Measurements from ENCODE around the gene MROH9.
"Not testable (repeated sequence)": the region's sequence is repeated elsewhere in the genome, so short reads cannot be mapped to it uniquely, and the experiment has no call there.

Gene MROH9, protein sequence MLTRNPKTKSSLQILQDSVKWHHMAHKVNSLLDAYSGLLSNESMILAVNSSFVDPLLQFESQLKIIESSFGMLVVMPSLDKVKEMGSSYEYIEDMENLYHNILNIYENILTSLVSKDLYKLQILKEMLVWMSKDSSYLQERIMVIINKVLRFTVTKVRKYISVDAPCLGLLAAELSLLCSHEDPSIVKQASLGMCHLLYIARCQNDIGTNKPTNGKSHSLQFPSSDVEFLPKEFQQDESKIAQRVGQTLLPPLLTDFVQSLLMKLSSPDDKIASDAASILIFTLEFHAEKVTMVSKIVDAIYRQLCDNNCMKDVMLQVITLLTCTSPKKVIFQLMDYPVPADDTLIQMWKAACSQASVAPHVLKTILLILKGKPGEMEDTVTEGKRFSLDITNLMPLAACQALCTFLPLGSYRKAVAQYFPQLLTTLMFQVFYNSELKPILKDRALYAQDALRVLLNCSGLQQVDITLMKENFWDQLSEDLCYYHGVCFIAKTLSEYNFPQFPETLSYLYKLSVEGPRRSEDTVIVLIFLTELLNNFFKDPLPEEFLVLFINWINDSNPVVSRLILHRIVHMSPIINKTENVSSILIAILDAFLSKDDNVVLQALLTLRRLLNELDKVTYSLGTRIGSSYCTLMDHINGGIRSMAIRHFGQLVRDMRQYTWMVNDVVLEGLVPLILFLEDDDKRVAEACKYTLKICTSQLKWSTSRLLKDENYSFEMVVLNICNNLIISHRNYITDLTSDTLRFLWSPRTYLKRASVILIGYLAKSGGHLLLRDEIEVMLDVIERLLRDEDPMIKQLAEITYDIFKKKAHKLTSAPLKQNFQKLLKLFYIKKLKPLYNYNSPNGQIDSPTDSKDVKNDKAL

DNA sequence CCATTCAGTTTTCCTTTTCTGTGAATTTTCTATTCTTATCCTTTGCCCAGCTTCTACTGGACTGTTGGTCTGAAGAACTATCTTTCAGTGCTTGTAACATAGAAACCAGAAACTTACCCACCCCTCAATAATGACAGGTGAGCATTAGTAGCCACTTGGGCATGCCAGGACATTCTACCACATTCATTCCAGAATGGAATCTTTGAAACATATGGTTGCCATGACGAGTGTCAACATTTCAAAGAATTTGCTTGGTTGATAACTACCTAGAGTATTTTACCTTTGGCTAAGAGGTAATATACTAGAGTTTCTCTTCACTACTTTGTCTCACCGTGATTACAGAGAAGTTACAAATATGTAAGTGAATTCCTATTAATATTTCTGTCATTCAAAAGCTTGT lies at the start of gene MROH9:
TSS of gene MROH9 (plus strand) at position 304 of the 400 bp plus-strand sequence. CDS start 10,023 bp downstream, outside the sequence.
- DNase-seq, result no peak

DNA sequence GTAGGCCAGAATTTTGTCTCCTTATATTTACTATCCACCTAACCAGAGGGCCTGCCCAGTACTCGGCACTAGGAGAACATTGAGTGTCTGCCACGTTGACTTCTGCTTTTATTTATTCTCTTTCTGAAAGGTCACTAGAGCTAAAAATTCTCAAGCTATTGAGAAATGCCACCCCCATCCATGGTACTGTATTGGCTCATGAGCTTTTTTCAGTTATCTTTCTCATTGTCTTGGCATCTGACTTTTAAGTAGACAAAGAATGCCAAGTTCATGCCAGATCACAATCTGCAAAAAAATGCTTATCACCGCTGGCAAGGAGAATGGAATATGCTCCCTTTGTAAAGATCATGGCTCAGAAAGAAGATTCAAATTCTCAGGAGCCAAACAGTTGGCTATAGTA lies 49.8 kb upstream of the MROH9 start:
- no peak for DNase-seq

DNA sequence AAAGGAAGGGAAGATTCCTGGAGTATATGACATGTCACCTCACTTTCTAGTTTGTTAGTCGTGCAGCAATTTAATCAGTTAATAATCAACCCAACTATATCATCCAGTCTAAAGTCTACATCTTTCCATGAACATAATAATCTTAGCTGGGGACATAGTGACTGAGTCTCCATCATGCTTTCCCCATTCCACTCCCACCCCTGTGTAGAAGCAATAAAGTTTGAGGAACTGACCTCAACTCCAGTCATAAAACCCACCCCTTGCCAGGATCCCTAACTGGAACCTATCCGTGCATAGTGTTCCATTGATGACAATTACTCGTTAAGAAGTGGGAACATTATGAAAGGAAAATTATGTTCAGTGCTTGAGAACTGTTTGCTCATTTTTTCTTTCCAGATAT lies 48.9 kb upstream of the MROH9 start:
- no peak for DNase-seq

DNA sequence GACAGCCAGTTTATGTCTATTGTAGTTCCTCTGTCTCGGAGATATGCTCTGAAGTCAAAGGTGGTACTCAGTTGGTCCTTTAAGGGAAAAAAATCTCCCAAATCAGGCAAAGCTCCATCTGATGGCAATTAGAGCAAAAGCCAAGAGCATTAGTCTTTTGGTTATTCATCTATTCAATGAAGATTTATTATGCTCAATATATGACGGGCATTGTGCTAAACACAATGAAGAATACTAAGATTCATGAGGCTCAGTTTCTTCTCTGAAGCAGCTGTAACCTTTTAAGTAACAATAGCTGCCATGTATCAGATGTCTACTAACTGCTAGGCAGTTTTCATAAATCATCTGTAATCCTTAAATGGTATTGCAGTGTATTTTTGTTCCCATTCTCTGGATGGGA lies 47.6 kb upstream of the MROH9 start:
- DNase-seq, result no peak

DNA sequence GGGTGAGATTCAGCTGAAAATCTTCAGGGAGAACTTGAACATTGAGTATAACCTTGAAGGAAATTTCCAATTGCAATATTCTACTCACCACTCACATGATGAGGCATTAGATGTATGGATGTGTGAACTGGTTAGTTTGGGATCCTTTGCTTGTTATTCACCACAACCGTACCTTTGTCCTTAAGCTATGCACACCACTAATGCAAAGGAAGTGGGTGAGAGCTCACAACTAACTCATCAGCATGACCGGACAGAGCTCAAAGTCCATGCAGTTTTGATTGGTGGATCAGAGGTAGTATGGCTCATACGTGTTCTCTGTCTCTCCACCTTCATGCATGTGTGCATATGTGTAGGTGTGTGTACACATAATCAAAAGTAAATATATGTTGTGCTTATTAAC lies 43.5 kb upstream of the MROH9 start:
- DNase-seq, result no peak

DNA sequence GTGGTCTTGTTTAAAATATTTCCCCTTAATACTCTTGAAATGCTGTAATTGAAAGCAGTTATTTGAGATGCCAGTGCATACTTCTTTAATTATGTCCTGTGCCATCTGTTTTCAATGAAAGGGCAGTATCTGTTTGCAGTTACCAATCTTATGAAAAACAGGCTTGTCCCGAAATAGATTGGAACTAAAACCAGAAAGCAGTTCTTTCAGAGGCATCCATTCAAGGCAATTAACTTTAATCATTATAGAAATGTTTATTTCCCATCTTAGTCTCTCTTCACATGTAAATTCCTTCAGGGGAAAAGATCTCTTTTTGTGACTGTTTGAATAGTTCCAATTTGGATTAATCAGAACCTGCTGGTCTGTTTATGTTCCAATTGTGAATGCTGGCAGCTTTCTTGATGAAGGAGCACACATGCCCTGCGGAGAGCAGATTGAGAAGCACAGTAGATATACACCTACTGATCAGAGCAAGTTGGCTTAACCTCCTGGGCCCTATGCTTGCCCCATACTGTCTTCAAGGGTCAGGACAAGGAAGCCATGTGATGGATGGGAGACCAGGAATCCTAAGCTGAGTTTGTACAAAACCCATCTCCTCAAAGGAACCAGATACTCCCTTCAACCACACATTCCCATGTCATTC lies 41.6 kb upstream of the MROH9 start:
- no peak for DNase-seq

DNA sequence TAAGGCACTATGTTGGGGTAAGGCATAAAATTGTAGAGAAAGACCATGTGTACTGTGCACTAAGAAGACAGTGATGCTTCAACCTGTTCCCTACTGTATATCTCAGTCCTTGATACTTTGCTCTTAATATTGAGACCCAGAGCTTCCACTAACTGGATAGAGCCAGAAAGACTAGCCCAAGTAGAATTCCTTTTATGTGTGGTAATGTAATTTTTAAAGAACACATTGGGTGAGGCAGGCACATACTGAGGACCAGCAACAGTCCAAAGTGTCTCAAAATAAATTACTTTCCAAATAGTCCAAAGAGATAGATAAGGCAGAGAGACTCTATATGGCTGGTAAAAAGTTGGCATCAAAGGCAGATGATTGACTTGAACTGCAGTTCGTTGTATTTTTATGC lies 31.4 kb upstream of the MROH9 start:
- DNase-seq, result no peak

DNA sequence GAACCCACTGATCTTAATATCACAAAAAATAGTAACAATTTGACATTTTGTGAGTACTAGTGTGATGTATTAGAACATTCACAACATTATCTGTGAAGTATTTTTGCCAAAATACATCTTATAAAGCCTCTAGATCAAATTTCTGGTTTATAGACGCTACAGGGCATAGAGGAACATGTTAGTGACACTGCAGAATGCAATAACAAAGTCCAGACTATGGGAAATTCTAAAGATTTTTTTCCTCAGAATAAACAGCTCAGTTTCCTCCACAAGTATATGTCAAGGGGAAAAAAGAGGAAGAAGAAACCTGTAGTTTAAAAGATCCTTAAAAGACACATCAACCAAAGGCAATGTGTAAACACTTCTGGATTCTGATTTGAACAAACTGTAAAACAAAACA lies 26.4 kb upstream of the MROH9 start:
- no peak for DNase-seq

DNA sequence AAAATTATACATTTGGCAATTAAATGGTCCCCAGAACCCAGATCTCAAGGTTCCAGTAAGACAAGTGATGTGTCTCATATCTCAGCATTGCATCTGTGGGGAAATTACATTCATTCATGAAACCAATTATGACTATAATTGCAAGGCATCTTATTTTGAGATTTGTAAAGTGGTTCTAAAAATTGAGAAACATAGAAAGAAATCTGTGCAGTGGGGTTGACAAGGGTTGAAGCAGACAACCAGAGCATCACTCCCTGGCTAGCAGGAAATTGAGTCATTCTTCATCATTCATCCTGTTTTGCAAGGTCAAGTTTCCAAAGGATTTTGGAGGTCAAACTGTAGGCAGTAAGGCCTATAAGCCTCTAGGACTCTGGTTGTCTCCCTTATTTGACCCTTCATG lies 25.1 kb upstream of the MROH9 start:
- no peak for DNase-seq

DNA sequence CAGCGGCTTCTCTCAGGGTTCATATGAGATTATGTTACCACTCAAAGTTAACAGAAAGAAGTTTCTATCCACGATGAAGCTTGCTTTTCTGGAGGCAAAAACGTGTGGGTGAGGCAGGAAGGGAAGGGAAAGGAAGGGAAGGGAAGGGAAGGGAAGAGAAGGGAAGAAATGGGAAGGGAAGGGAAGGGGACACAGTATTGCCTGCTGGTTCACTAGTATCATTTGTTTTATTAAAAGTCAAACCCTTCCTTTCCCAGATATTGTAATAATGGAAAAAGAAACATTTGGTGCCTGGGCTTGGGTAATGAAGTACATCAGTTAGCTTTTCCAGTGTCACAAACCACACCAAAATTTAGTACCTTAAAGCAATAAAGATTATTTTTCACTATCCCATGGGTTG lies 18.0 kb upstream of the MROH9 start:
- no peak for DNase-seq

DNA sequence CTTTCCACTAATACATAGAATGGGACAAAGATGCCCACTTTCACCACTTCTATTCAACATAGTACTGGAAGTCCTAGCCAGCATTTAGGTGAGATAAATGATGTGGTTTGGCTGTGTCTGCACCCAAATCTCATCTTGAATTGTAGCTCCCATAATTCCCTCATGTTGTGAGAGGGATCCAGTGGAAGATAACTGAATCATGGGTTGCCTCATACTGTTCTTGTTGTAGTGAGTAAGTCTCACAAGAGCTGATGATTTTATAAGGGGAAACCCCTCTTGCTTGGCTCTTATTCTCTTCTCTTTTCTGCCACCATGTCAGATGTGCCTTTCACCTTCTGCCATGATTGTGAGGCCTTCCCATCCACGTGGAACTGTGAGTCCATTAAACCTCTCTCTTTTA lies 10.7 kb upstream of the MROH9 start:
- not testable (repeated sequence) for DNase-seq

DNA sequence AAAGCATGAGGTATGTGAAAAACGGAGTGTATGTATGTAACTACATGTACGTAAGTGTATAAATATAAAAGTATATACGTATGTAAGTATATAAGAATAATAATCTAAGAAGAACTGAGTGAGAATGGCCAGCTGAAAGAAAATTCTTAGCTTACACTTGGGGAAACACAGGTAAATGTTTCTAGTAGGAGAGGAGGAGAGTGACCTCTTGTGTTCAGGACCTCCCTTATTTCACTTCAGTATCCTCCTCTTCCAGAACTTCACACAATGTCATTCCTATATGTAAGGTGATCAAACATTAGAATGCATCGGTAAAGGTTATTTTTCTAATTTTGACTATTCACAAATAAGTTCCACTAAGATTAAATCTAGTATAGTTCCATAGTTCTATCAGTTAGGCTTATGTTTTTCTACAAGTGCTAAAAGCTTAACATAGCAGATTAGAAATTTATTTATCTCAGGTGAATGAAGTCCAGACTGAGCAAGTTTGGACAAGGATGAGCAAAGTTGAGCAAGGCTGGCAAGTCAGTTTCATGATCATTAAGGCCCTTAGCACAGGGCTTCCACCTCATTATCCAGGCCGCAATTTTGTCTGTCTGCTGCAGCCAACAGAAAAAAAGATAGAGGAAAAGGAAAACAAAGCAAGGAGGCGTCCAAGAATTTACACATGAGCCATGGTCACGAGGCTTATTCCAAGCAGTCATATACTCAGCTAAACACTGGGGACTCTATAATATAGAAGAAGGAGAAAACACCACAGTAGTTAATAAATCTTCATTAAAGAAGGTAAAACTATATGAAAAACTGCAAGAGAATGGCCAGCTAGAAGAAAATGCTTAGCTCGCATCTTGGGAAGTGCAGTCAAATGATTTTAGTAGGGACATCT lies 7.1 kb upstream of the MROH9 start:
- DNase-seq, result no peak

DNA sequence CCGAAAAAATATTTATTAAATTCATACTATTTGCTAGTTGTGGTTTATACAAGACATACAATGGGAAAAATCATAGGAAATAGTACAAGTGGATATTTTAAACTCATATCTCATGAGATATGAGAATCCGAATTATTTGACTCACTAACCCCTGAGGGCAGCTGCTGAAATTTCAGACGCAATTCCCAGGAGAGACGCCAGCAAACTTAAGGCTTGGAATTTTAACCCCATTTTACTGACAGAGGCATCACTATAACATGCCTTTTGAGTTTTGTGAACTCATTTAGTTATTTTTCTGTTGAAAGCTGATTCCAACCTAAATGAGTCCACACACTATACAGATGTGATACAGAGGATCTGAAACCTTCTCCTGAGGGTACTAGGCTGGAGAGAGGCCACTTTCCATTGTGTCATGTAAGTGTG lies 5.9 kb upstream of the MROH9 start:
- DNase-seq, result no peak

DNA sequence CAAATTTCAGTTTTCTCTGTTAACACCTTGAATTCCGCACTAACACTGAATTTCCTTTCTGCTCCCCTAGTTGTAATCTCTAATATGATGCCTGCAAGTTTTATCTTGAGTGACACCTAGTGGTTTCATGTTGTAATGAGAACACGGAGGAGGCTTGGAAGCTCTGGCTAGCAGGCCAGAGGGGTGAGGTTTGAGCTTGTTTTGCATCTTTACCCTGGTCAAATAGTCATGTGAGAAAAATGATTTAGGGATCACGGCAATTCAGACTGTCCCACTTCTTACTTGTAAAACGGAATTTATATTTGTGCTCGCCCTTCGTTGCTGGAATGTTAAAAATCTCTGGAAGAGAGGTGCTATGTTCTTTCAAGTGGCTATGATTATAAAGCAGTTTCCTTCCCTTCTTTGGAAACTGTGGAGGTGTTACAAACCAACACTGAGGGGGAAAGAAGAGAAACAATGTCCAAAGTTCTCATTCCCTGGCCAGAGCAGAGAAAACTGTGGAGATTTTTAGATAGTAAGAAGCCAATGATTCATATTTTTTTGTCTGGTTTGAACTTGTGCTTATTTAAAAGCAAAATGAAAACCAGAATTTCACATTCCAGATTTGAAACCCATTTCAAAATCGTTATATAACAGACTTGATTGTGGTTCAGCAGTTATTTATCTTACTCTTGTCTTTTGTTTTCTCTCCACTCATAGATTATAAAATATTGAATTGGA lies 5.3 kb upstream of the MROH9 start:
- peak; percentile 10 for DNase-seq

DNA sequence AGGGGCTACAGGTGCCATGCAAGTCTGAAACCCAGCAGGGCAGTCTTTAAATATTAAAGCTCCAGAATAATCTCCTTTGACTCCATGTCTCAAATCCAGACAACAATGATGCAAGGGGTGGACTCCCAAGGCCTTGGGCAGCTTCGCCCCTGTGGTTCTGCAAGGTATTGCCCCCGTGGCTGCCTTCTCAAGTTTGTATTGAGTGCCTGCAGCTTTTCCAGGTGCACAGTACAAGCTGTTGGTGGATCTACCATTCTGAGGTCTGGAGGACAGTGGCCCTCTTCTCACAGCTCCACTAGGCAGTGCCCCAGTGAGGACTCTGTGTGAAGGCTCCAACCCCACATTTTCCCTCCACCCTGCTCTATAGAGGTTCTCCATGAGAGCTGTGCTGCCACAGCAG lies 3.7 kb upstream of the MROH9 start:
- no peak for DNase-seq

DNA sequence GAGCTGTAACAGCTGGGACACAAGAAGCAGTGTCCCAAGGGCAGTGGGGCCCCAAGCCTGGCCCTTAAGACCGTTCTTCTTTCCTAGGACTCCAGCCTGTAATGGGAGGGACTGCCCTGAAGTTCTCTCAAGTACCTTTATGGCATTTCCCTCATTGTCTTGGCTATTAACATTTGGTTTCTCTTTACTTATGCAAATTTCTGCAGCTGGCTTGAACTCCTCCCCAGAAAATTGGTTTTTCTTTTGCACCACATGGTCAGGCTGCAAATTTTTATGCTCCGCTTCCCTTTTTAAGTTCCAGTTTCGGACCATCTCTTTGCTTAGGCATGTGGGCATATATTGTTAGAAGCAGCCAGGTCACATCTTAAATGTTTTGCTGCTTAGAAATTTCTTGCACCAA lies 3.1 kb upstream of the MROH9 start:
- no peak for DNase-seq

DNA sequence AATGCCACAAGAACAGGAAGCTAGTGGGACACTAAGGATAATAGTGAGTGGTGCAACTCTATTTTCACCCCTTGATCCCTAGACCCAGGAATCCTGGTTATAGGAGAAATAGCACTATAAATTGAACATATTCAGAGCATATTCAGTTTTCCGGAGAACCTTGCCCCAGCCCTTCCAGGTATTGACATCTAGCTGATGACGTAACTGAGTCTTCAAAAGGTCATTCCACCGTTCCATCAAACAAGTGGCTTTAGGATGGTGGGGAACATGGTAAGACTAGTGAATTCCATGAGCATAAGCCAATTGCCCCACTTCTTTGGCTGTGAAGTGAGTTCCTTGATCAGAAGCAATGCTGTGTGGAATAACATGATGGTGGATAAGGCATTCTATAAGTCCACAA lies 2.9 kb downstream of the MROH9 start:
- DNase-seq, result no peak

DNA sequence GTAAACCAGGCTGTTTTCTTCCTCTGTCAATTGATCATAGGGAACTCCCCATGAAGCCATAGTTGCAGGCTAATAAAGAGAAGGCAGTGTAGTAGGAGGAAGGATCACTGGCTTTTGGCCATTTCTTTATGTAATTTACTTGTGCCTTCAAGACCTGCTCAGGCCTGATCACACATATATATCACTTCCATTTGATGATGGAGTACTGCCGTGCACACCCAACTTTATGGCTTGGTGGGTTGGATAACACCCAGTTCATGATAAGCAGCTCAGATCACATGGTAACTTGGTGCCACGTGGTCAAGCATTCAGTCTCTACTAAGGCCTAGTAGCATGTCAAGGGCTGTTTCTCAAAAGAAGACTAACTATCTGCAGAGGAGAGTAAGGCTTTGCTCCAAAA lies 4.1 kb downstream of the MROH9 start:
- no peak for DNase-seq

DNA sequence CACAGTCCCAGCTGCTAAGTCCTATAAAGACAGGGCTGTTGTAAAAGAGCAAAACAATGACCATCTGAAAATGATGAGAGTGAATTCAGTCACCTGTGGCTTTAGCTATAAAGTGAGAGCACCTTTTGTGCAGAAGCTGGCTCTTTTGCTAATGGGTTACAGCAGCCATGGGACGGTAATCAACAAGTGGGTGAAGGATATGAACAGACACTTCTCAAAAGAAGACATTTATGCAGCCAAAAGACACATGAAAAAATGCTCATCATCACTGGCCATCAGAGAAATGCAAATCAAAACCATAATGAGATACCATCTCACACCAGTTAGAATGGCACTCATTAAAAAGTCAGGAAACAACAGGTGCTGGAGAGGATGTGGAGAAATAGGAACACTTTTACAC lies 16.4 kb downstream of the MROH9 start:
- not testable (repeated sequence) for DNase-seq

DNA sequence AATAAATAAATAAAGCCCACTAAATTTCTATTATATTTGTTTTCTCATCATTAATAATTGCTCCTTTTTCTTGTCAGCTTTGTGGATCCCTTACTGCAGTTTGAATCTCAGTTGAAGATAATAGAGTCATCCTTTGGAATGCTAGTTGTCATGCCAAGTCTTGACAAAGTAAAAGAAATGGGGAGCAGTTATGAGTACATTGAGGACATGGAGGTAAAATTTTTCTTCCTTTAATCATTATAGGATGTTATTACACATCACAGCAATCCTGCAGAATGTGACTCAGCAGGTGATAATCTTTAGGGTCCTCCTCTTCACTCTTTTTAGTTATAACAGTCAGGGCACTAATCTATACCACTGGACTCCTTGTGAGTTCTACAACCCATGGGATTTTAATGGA lies 24.1 kb downstream of the MROH9 start:
- no peak for DNase-seq

DNA sequence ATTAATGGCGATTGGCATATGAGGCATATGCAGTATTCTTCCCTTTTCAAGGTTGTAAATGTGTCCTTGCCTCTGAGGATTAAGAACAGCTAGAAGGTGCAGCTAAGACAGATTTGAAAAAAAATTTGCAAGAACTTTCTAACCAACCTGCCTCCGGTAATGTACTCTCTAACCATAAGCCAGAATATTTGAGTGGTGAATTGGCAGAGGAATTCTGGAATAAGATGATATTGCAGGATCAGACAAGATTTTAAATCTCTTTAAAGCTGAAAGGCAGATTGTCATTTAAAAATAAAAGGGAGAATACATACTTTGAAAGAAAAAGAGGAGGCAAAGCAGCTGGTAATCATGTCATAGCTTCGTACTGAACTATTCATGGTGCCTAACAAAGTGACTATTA lies 29.2 kb downstream of the MROH9 start:
- DNase-seq, result no peak
